Left kidney (tissue), 8 donors: ENCODE measurements around the gene AGAP9. TPM values are rescaled to one million over a fixed set of nuclear protein-coding genes. Genes with fewer than 3 reads are reported as not detected.
A peak's percentile ranks its signal among the peaks of the same experiment; 100 is the strongest.
"Not testable (repeated sequence)": the region's sequence is repeated elsewhere in the genome, so short reads cannot be mapped to it uniquely, and the experiment has no call there.

ENCODE experiments used
- DNase-seq: peaks from one replicate; pipeline ENCODE4 v3.0.0-alpha.2; 2013
- long read RNA-seq, 8 donors: transcript quantifications; one replicate each; lab custom pipeline, GENCODE V29; 2026
- polyA plus RNA-seq: library from polyadenylated mRNA; unstranded; fragments of 120-200 nt; gene quantifications from one replicate; pipeline ENCODE4 v1.2.1, GENCODE V29; 2013; ENCODE audit not compliant: insufficient read length

The AGAP9 gene
- 63.4 TPM for polyA plus RNA-seq
- long read RNA-seq, donor 1, partial matches to known transcripts: 0 of 2 reads
- long read RNA-seq, donor 1, other reads (novel, unspliced or antisense): 0 of 2 reads
- long read RNA-seq, donor 2, transcript AGAP9-201 (8 exons, 2,387 nt): major isoform, 5 of 5 reads
- long read RNA-seq, donor 2, partial matches to known transcripts: 0 of 5 reads
- long read RNA-seq, donor 2, other reads (novel, unspliced or antisense): 0 of 5 reads
- long read RNA-seq, donor 3, partial matches to known transcripts: 7 of 9 reads
- long read RNA-seq, donor 3, other reads (novel, unspliced or antisense): 0 of 9 reads
- long read RNA-seq, donor 4: 0 reads
- long read RNA-seq, donor 5, partial matches to known transcripts: 0 of 1 reads
- long read RNA-seq, donor 5, other reads (novel, unspliced or antisense): 0 of 1 reads
- long read RNA-seq, donor 6: 0 reads
- long read RNA-seq, donor 7, partial matches to known transcripts: 13 of 15 reads
- long read RNA-seq, donor 7, other reads (novel, unspliced or antisense): 0 of 15 reads
- long read RNA-seq, donor 8: 0 reads

GRCh38 chr10:47523475-47523874, at the start of gene AGAP9:
TSS of gene AGAP9 (minus strand) at chr10:47523638. CDS start at chr10:47523526, 112 bp downstream.
- DNase-seq: not testable (repeated sequence)

GRCh38 chr10:47571138-47571912, 47.9 kb upstream of the AGAP9 start:
- not testable (repeated sequence) for DNase-seq

- not testable (repeated sequence) for DNase-seq
Measured at GRCh38 chr10:47566757-47567156, 43.3 kb upstream of the AGAP9 start.

- DNase-seq: not testable (repeated sequence)
Measured at GRCh38 chr10:47566108-47566699, 42.8 kb upstream of the AGAP9 start.

- not testable (repeated sequence) for DNase-seq
Measured at GRCh38 chr10:47565517-47565920, 42.1 kb upstream of the AGAP9 start.

- DNase-seq: not testable (repeated sequence)
Measured at GRCh38 chr10:47564953-47565352, 41.5 kb upstream of the AGAP9 start.

GRCh38 chr10:47564318-47564717, 40.9 kb upstream of the AGAP9 start:
- DNase-seq: not testable (repeated sequence)

GRCh38 chr10:47560452-47560851, 37.0 kb upstream of the AGAP9 start:
- not testable (repeated sequence) for DNase-seq

- not testable (repeated sequence) for DNase-seq
Measured at GRCh38 chr10:47559718-47560308, 36.4 kb upstream of the AGAP9 start.

- DNase-seq: not testable (repeated sequence)
Measured at GRCh38 chr10:47558109-47558508, 34.7 kb upstream of the AGAP9 start.

GRCh38 chr10:47557616-47558015, 34.2 kb upstream of the AGAP9 start:
- not testable (repeated sequence) for DNase-seq

- not testable (repeated sequence) for DNase-seq
Measured at GRCh38 chr10:47555334-47555733, 31.9 kb upstream of the AGAP9 start.

- DNase-seq: not testable (repeated sequence)
Measured at GRCh38 chr10:47554552-47554951, 31.1 kb upstream of the AGAP9 start.

- not testable (repeated sequence) for DNase-seq
Measured at GRCh38 chr10:47553860-47554247, 30.4 kb upstream of the AGAP9 start.

GRCh38 chr10:47553214-47553859, 29.9 kb upstream of the AGAP9 start:
- DNase-seq: peak; percentile 77

- DNase-seq: not testable (repeated sequence)
Measured at GRCh38 chr10:47552719-47553118, 29.3 kb upstream of the AGAP9 start.

- not testable (repeated sequence) for DNase-seq
Measured at GRCh38 chr10:47547286-47547685, 23.8 kb upstream of the AGAP9 start.

- DNase-seq: not testable (repeated sequence)
Measured at GRCh38 chr10:47536430-47536829, 13.0 kb upstream of the AGAP9 start.

GRCh38 chr10:47502313-47502712, 21.1 kb downstream of the AGAP9 start:
- not testable (repeated sequence) for DNase-seq

GRCh38 chr10:47494226-47494625, 29.2 kb downstream of the AGAP9 start:
- DNase-seq: not testable (repeated sequence)

GRCh38 chr10:47491600-47491999, 31.8 kb downstream of the AGAP9 start, which contains the start of gene FAM25G:
TSS of gene FAM25G (minus strand) at chr10:47491700. CDS start at chr10:47491674, 26 bp downstream.
- DNase-seq: not testable (repeated sequence)
